Subcutaneous adipose tissue (tissue), 4 donors: ENCODE results near the gene SDS. TPM values are rescaled to one million over a fixed set of nuclear protein-coding genes. Genes with fewer than 3 reads are reported as not detected.

Experiments used
- total RNA-seq, 4 donors: library from RNA; depleted of rRNA; stranded (reverse); fragments of >200 nt; gene quantifications; one replicate each; pipeline ENCODE4 v1.1.0, GENCODE V29; 2016
- TF ChIP-seq, protein P1 (sequence below): fragments of 450-650 bp; IDR thresholded peaks from one replicate; pipeline ENCODE4 v1.5.1; 2016; ENCODE audit warnings: low read depth, mild to moderate bottlenecking, control low read depth, antibody characterized with exemption, moderate library complexity

Gene SDS, protein sequence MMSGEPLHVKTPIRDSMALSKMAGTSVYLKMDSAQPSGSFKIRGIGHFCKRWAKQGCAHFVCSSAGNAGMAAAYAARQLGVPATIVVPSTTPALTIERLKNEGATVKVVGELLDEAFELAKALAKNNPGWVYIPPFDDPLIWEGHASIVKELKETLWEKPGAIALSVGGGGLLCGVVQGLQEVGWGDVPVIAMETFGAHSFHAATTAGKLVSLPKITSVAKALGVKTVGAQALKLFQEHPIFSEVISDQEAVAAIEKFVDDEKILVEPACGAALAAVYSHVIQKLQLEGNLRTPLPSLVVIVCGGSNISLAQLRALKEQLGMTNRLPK
- total RNA-seq: 10 to 100 TPM in 1 of 4 donors, 1 to 10 TPM in 1, not detected in 2; 1.3 to 67.7 TPM

GRCh38 chr12:113403435-113404415 is at the start of gene SDS:
Gene SDS, minus strand, starts transcription at chr12:113403887. Its CDS starts 4,179 bp downstream, at chr12:113399708.
- TF ChIP-seq, protein P1, sequence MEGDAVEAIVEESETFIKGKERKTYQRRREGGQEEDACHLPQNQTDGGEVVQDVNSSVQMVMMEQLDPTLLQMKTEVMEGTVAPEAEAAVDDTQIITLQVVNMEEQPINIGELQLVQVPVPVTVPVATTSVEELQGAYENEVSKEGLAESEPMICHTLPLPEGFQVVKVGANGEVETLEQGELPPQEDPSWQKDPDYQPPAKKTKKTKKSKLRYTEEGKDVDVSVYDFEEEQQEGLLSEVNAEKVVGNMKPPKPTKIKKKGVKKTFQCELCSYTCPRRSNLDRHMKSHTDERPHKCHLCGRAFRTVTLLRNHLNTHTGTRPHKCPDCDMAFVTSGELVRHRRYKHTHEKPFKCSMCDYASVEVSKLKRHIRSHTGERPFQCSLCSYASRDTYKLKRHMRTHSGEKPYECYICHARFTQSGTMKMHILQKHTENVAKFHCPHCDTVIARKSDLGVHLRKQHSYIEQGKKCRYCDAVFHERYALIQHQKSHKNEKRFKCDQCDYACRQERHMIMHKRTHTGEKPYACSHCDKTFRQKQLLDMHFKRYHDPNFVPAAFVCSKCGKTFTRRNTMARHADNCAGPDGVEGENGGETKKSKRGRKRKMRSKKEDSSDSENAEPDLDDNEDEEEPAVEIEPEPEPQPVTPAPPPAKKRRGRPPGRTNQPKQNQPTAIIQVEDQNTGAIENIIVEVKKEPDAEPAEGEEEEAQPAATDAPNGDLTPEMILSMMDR: no peak

DNA sequence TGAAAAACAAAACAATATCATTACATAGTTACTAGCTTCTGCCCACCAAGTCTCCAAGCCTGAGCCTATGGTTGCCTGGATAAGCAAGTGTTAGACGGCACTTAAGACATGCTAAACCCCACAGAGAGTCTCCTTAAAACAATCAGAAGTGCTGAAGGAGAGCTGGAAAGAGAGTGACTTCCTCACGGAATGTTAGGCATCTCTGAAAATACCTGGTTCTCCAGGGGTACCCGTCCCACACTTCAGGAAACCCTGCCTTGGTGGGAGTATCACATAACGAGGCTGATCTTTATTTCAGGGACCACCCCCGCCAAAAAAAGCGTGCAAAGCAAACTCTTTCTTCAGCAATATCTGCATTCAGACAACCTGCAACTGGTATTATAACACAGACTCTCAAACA is 49.6 kb upstream of the SDS start:
- TF ChIP-seq, protein P1: no peak

- TF ChIP-seq, protein P1: no peak
Observed at GRCh38 chr12:113452458-113452857, 48.8 kb upstream of the SDS start.

DNA sequence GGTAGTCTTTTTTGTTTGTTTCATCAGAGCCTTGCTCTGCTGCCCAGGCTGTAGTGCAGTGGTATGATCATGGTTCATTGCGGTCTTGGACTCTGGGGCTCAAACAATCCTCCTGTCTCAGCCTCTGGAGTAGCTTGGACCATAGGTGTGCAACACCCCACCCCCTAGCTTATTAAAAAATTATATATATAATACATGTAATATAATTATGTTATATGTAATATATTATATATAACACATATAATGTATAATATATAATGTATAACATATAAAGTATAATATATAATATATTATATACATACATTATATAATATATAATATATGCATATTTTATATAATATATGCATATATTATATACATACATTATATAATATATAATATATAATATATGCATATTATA is 46.2 kb upstream of the SDS start:
- TF ChIP-seq, protein P1: no peak

- TF ChIP-seq, protein P1: no peak
Observed at GRCh38 chr12:113449299-113449698, 45.6 kb upstream of the SDS start.

DNA sequence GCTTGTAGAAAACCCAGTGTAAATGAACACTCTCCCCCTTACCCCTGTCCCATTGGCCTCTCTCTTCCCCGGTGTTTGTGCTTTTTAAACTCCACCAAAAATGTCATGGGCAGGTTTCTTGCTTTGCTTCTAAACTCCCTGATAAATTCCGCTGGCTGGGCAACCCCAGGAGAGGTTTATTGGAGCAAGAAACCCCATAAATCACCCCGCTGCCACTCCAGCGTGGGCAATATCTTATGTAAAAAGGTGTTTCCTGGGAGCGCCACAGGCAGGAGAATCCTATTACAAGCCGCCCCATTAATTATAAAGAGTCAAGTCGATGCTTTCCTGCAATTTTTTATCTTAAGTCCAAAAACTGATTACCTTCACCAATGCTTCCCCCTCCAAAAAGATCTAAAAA is 45.2 kb upstream of the SDS start:
- TF ChIP-seq, protein P1: no peak
